HG02973 (cell line): ENCODE measurements around the gene TUG1.

Experiments
- ATAC-seq: cut with Tn5 transposase; IDR thresholded peaks from one replicate; pipeline ENCODE4 v1.9.1; 2021; ENCODE audit warnings: moderate library complexity; ENCODE audit not compliant: unreplicated experiment

The TUG1 gene

GRCh38 chr22:30947173-30947815 is 21.8 kb upstream of the TUG1 start:
- no peak for ATAC-seq

GRCh38 chr22:30947816-30948454 is 21.1 kb upstream of the TUG1 start:
- ATAC-seq: no peak

GRCh38 chr22:30948930-30949342 is 20.1 kb upstream of the TUG1 start:
- no peak for ATAC-seq

- no peak for ATAC-seq
Measured at GRCh38 chr22:30949934-30950660, 19.0 kb upstream of the TUG1 start.

- no peak for ATAC-seq
Measured at GRCh38 chr22:30953206-30953605, 15.9 kb upstream of the TUG1 start.

- no peak for ATAC-seq
Measured at GRCh38 chr22:30955153-30955552, 13.9 kb upstream of the TUG1 start.

- no peak for ATAC-seq
Measured at GRCh38 chr22:30964858-30965257, 4.2 kb upstream of the TUG1 start.

- peak; percentile 4 for ATAC-seq
Measured at GRCh38 chr22:30968015-30968923, 796 bp upstream of the TUG1 start, which contains the start of gene MORC2. TSS of gene MORC2 (minus strand) at chr22:30968774. CDS start at chr22:30967889, 885 bp downstream.

GRCh38 chr22:30969532-30970355 is 679 bp downstream of the TUG1 start:
- ATAC-seq: peak; percentile 30

GRCh38 chr22:30970356-30970746 is 1.3 kb downstream of the TUG1 start:
- ATAC-seq: no peak

- no peak for ATAC-seq
Measured at GRCh38 chr22:30978304-30978962, 9.4 kb downstream of the TUG1 start.

GRCh38 chr22:30979932-30980331 is 10.9 kb downstream of the TUG1 start:
- no peak for ATAC-seq

- no peak for ATAC-seq
Measured at GRCh38 chr22:30982512-30982911, 13.4 kb downstream of the TUG1 start.

- ATAC-seq: no peak
Measured at GRCh38 chr22:30984317-30984716, 15.3 kb downstream of the TUG1 start.

- no peak for ATAC-seq
Measured at GRCh38 chr22:30985561-30986208, 16.6 kb downstream of the TUG1 start.

- no peak for ATAC-seq
Measured at GRCh38 chr22:30989474-30989873, 20.4 kb downstream of the TUG1 start.

- ATAC-seq: no peak
Measured at GRCh38 chr22:30990690-30991089, 21.6 kb downstream of the TUG1 start.

- ATAC-seq: no peak
Measured at GRCh38 chr22:30992565-30992964, 23.5 kb downstream of the TUG1 start.

- no peak for ATAC-seq
Measured at GRCh38 chr22:30994960-30995359, 25.9 kb downstream of the TUG1 start.
